Measurements from ENCODE around the gene C11orf86. TPM values are rescaled to one million over a fixed set of nuclear protein-coding genes. Genes with fewer than 3 reads are reported as not detected.
A peak's percentile ranks its signal among the peaks of the same experiment; 100 is the strongest.

Gene C11orf86
- total RNA-seq, 1 experiment from 2014 or later, result 0.28 TPM

DNA sequence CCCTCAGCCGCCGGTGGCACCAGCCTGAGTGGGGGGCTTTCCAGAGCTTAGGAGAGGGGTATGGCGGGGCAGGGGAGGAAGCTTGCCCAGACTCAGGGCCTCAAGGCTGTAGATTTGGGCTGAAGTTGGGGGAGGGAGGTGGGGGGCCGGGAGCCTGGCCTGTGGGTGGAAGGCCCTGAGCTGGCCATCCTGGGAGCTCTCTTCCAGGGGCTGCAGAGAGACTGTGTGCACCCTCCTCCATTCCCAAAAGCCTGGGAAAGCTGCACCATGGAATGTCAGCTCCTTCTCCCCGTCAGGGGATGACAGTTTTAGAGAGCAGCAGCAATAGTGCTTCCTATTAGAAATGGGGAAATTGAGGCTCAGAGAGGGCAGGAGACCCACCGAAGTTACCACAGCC, 48.9 kb downstream of the C11orf86 start:
- no TSS peak for BruUV-seq (replicated peaks)
- peak; percentile 32 for ATAC-seq
- ChIA-PET POLR2A (interaction anchor here (0.5 to 0.6 kb wide), 2 partner anchors 73 to 433 kb away, joined by 3 to 8 read pairs; no protein-coding TSS in a partner anchor), CTCF (interaction anchor here (0.7 kb wide), 1 partner anchor 143 kb away, joined by 3 read pairs; no protein-coding TSS in a partner anchor)
- in situ Hi-C loops (cut with HindIII; ENCODE audit: low pct_unique_long_range_greater_than_20kb, low sequenced_read_pairs) (no loop called here), intact Hi-C loops (cut with micrococcal nuclease; ENCODE audit: unreplicated experiment) (loop anchor here (5.0 kb wide), 1 partner anchor 67 kb away; the partner anchor contains the start of gene PC)
- H3K4me1 ChIP-seq (ENCODE audit: control insufficient read depth, insufficient read depth, low read length), result peaks cover 12% of the 10 kb centered on the region
- no peak for DNase-seq (ENCODE audit: low read depth, low spot score)
- peak overlapping the region; percentile 40 to 43 for H3K4me3 ChIP-seq (ENCODE audit: low read depth in 2 of 2, low read length in 2 of 2)
- H3K36me3 ChIP-seq (ENCODE audit: control insufficient read depth, insufficient read depth, low read length), result no peaks in the 10 kb centered on the region
- H3K27ac ChIP-seq (ENCODE audit: low read length), result no peak overlapping the region
- TF ChIP-seq TCF7L2 (IDR thresholded peaks at IDR 0.05; ENCODE audit: low read depth, low read length) (no peak), SIN3A (IDR thresholded peaks at IDR 0.05; ENCODE audit: borderline replicate concordance, insufficient read depth, low read depth, low read length) (no peak), POLR2AphosphoS5 (IDR thresholded peaks at IDR 0.05; ENCODE audit: low read depth, low read length) (no peak)
- TF ChIP-seq, protein P1, sequence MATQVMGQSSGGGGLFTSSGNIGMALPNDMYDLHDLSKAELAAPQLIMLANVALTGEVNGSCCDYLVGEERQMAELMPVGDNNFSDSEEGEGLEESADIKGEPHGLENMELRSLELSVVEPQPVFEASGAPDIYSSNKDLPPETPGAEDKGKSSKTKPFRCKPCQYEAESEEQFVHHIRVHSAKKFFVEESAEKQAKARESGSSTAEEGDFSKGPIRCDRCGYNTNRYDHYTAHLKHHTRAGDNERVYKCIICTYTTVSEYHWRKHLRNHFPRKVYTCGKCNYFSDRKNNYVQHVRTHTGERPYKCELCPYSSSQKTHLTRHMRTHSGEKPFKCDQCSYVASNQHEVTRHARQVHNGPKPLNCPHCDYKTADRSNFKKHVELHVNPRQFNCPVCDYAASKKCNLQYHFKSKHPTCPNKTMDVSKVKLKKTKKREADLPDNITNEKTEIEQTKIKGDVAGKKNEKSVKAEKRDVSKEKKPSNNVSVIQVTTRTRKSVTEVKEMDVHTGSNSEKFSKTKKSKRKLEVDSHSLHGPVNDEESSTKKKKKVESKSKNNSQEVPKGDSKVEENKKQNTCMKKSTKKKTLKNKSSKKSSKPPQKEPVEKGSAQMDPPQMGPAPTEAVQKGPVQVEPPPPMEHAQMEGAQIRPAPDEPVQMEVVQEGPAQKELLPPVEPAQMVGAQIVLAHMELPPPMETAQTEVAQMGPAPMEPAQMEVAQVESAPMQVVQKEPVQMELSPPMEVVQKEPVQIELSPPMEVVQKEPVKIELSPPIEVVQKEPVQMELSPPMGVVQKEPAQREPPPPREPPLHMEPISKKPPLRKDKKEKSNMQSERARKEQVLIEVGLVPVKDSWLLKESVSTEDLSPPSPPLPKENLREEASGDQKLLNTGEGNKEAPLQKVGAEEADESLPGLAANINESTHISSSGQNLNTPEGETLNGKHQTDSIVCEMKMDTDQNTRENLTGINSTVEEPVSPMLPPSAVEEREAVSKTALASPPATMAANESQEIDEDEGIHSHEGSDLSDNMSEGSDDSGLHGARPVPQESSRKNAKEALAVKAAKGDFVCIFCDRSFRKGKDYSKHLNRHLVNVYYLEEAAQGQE (IDR thresholded peaks at IDR 0.05; ENCODE audit: insufficient read depth in 1 of 2, low read depth in 2 of 2, low read length in 1 of 2), result no peak
- TF ChIP-seq, protein P2, sequence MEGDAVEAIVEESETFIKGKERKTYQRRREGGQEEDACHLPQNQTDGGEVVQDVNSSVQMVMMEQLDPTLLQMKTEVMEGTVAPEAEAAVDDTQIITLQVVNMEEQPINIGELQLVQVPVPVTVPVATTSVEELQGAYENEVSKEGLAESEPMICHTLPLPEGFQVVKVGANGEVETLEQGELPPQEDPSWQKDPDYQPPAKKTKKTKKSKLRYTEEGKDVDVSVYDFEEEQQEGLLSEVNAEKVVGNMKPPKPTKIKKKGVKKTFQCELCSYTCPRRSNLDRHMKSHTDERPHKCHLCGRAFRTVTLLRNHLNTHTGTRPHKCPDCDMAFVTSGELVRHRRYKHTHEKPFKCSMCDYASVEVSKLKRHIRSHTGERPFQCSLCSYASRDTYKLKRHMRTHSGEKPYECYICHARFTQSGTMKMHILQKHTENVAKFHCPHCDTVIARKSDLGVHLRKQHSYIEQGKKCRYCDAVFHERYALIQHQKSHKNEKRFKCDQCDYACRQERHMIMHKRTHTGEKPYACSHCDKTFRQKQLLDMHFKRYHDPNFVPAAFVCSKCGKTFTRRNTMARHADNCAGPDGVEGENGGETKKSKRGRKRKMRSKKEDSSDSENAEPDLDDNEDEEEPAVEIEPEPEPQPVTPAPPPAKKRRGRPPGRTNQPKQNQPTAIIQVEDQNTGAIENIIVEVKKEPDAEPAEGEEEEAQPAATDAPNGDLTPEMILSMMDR (IDR thresholded peaks at IDR 0.05), result no peak
- H3K27me3 ChIP-seq (ENCODE audit: control insufficient read depth, insufficient read depth, low read length), result 0 out of 2 replicates have a peak, but pooled peaks cover 4% of the 10 kb centered on the region
- H3K9me3 ChIP-seq (ENCODE audit: control insufficient read depth, insufficient read depth, low read depth, low read length), result no peaks in the 10 kb centered on the region

GRCh38 chr11:67024410-67024809, 49.3 kb downstream of the C11orf86 start:
- BruUV-seq (replicated peaks), result no TSS peak
- TF ChIP-seq, protein P1 (IDR thresholded peaks at IDR 0.05; ENCODE audit: insufficient read depth in 1 of 2, low read depth in 2 of 2, low read length in 1 of 2), result no peak
- TF ChIP-seq TCF7L2 (IDR thresholded peaks at IDR 0.05; ENCODE audit: low read depth, low read length) (no peak), SIN3A (IDR thresholded peaks at IDR 0.05; ENCODE audit: borderline replicate concordance, insufficient read depth, low read depth, low read length) (no peak), POLR2AphosphoS5 (IDR thresholded peaks at IDR 0.05; ENCODE audit: low read depth, low read length) (no peak)
- TF ChIP-seq, protein P2 (IDR thresholded peaks at IDR 0.05), result no peak
- Histone ChIP-seq H3K36me3 (ENCODE audit: control insufficient read depth, insufficient read depth, low read length) (no peaks in the 10 kb centered on the region), H3K4me3 (ENCODE audit: low read depth in 2 of 2, low read length in 2 of 2) (no peak overlapping the region), H3K27me3 (ENCODE audit: control insufficient read depth, insufficient read depth, low read length) (0 out of 2 replicates have a peak, but pooled peaks cover 4% of the 10 kb centered on the region), H3K4me1 (ENCODE audit: control insufficient read depth, insufficient read depth, low read length) (peaks cover 12% of the 10 kb centered on the region), H3K27ac (ENCODE audit: low read length) (no peak overlapping the region), H3K9me3 (ENCODE audit: control insufficient read depth, insufficient read depth, low read depth, low read length) (no peaks in the 10 kb centered on the region)
- intact Hi-C loops (cut with micrococcal nuclease; ENCODE audit: unreplicated experiment), result loop anchor here (5.0 kb wide), 1 partner anchor 67 kb away; the partner anchor contains the start of gene PC
- CTCF ChIA-PET, result interaction anchor here (0.7 kb wide), 1 partner anchor 144 kb away, joined by 3 read pairs; no protein-coding TSS in a partner anchor
- POLR2A ChIA-PET, result no interaction called here
- DNase-seq (ENCODE audit: low read depth, low spot score) (no peak), ATAC-seq (no peak)
- in situ Hi-C loops (cut with HindIII; ENCODE audit: low pct_unique_long_range_greater_than_20kb, low sequenced_read_pairs), result no loop called here
